Right ventricle myocardium superior (tissue), 1 donor: Measurements from ENCODE around the gene MCTP1. TPM values are rescaled to one million over a fixed set of nuclear protein-coding genes. Genes with fewer than 3 reads are reported as not detected.
"Not testable (repeated sequence)": the region's sequence is repeated elsewhere in the genome, so short reads cannot be mapped to it uniquely, and the experiment has no call there.

Experiments
- ATAC-seq: fragments of 200-7000 bp; cut with Tn5 transposase; one replicate; pipeline ENCODE4 v1.9.1; 2020; ENCODE audit warnings: mild to moderate bottlenecking; ENCODE audit not compliant: poor library complexity
- DNase-seq: peaks from one replicate; pipeline ENCODE4 v3.0.0-alpha.2; 2020
- intact Hi-C: fragments of 100-400 bp; cut with DNase I; formaldehyde crosslinking; loops from one replicate; pipeline ENCODE4 v1.11.2; 2022
- total RNA-seq: library from RNA; stranded (reverse); fragmentation: NEBNext Ultra II Directional; extraction: Animal tissue kit (Norgen Biotek cat#: 25700); gene quantifications from one replicate; pipeline ENCODE4 v1.2.1, GENCODE V29; 2021
- donor health status: DM: no; HTN: yes; CAD: no; lungs with severe emphysema.

The MCTP1 gene
- total RNA-seq, 1 donor from 2014 or later = 7.1 TPM

GRCh38 chr5:94828222-94828621 lies 456.7 kb downstream of the MCTP1 start:
- not testable (repeated sequence) for ATAC-seq, DNase-seq

GRCh38 chr5:94820488-94820887 lies 464.4 kb downstream of the MCTP1 start:
- no peak for DNase-seq
- intact Hi-C loops = no loop called here
- ATAC-seq = no peak

More at GRCh38 chr5:94828222-94828621, 456.7 kb downstream of the MCTP1 start:
- intact Hi-C loops = not testable (repeated sequence)

DNA sequence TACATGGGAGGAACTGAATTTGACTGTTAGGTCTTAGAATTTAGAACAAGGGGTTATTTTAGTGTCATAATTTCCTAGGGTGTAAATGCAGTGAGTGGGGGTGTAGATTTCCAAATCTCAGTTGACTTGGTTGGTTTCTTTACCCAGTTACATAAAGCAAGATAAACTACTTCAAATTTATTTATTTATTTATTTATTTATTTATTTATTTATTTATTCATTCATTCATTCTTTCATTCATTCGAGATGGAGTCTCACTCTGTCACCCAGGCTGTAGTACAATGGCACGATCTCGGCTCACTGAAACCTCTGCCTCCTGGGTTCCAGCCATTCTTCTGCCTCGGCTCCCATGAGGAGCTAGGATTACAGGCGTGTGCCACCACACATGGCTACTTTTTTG lies 466.0 kb downstream of the MCTP1 start:
- ATAC-seq = no peak
- intact Hi-C loops = no loop called here

GRCh38 chr5:94815313-94816039 lies 469.4 kb downstream of the MCTP1 start:
- ATAC-seq (no peak), DNase-seq (no peak)
- intact Hi-C loops = no loop called here

More for the DNA sequence above, 466.0 kb downstream of the MCTP1 start:
- no peak for DNase-seq

DNA sequence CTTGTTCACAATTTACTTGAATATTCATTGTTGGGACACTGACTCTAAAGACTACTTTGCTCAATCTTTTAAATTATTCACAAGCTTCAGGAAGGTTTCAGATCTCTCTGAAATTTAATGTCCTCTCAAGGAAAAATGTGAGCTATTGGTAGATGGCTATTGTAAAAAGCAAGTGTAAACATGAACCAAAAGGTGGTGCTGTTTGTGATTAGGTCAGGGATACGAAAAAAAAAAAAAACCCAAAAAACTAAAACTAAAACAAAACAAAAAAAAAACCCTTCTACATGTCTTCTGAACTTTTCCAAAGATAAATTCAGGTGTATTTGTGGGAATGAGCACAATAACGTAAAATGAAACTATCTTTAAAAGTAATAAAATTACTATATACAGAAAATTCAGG lies 472.7 kb downstream of the MCTP1 start:
- no peak for ATAC-seq
- no peak for DNase-seq
- intact Hi-C loops = no loop called here

GRCh38 chr5:94811331-94811730 lies 473.6 kb downstream of the MCTP1 start:
- DNase-seq (no peak), ATAC-seq (no peak)
- intact Hi-C loops = no loop called here

DNA sequence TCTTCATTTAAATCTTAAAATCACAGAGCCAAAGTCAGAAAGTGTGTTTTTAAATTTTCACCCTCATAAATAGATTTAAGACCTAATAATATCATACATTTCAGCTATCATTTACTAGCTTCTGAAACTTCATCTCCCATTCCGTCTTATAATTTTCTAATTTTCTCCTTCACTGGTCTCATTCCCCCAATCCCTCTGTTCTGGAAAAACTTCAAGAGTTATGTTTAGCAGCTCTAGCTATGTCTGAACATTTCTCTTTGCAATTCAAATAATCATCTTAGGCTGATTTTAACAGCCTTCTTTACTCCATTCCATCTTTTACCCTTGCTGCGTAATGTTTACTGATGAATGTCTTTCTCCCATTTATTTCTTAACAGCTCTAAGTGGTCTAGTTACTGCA lies 474.0 kb downstream of the MCTP1 start:
- intact Hi-C loops = no loop called here
- ATAC-seq (no peak), DNase-seq (no peak)

DNA sequence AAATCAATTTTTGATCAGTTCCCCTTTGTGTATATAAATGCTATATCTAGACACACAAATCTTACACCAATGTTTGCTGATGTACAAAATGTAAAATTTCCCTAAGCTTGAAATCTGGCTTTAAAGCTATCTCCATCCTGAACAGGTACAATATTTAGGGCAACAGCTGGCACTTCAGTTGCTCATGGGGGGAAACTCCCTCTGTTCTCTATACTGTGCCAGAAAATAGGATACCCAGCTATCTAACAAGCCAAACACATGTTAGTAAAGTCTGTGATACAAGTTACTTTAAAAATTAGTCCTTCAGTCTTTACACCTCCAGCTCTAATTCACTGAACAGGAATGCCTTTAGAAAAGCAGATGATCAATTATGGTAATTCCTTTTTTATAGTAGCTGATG lies 474.6 kb downstream of the MCTP1 start:
- intact Hi-C loops = no loop called here
- ATAC-seq = no peak
- DNase-seq = no peak

- ATAC-seq (no peak), DNase-seq (no peak)
- intact Hi-C loops = no loop called here
Measured at GRCh38 chr5:94808497-94808896, 476.4 kb downstream of the MCTP1 start.

GRCh38 chr5:94807985-94808384 lies 476.9 kb downstream of the MCTP1 start:
- DNase-seq = no peak
- intact Hi-C loops = no loop called here
- ATAC-seq = no peak

DNA sequence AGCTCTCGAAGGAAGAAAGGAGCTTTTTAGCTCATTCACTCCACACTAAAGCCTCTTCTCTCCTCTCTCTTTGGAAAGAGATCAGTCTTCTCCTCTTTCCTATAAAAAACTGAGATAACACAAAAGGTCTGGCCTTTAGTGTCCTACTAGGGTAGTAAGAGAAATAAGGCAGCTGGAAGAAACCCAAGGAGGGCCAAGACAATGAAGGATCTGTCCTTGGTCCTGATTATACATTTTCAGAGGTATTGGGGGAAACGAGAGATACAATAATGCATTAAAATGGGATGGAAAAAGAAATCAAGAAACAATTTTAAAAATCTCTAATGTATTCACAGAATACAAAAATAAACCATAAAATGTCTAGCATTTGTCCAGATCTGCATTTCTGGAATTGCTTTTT lies 482.4 kb downstream of the MCTP1 start:
- intact Hi-C loops = no loop called here
- ATAC-seq (no peak), DNase-seq (no peak)

DNA sequence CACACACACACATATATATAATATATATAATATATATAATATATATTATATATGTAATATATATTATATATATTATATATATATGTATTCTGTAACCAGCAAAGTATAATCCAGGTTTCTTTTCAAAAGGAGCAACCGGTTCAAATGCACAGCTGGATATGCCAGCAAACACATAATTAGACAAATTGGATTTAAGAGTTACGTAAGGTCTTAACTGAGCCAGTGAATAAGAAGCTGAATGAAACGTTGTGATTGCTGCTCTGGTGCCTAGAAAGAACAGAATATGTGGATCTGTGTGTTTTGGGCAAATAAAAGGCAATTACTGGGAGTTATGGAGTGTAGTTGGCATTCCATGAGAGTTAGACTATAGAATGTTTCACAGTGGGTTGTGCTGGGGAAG lies 488.3 kb downstream of the MCTP1 start:
- intact Hi-C loops = no loop called here
- ATAC-seq (no peak), DNase-seq (no peak)

GRCh38 chr5:94793816-94794198 lies 491.1 kb downstream of the MCTP1 start:
- ATAC-seq (no peak), DNase-seq (no peak)
- intact Hi-C loops = no loop called here

GRCh38 chr5:94793113-94793815 lies 491.6 kb downstream of the MCTP1 start:
- intact Hi-C loops = no loop called here
- DNase-seq = no peak
- no peak for ATAC-seq

DNA sequence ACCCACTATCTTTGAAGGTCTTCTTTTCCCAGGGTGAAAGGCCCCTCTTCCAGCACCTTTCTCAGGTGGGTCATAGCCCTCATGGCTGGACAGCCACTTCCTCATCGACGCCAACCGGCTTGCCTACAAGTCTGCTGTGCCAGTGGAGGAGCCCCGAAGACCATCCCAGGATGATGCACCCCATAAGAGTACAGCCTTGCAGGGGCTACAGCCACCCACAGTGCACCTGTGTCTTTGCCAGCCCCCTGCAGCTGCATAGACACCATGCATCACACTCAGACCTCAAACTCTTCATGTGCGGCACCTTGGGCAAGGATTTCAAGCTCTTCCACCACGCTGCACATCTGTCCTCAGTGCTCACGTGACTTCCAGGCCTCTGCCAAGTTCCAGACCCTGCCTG lies 493.1 kb downstream of the MCTP1 start:
- intact Hi-C loops = no loop called here
- ATAC-seq (no peak), DNase-seq (no peak)

DNA sequence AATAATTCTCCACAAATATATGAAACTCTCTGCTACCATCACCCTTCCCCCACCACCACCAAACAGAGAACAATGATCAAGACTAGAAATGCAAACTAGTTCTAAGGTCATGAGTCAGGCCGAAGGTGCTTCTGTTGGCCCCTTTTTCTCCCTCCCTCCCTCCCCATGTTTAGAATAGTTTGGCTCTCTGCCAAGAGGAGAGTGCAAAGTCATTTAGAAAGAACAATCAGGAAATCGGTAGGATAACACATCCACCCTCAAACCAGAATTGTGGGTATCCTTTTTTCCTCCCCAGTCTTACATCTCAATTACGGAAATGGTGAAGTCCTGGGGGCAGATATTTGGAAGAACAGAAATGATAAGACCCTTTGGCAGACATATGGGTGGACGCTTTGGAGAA lies 496.4 kb downstream of the MCTP1 start:
- no peak for DNase-seq
- no peak for ATAC-seq
- intact Hi-C loops = no loop called here

- ATAC-seq = no peak
- DNase-seq = no peak
- intact Hi-C loops = no loop called here
Measured at GRCh38 chr5:94784536-94785505, 500.1 kb downstream of the MCTP1 start.

- ATAC-seq = no peak
- intact Hi-C loops = no loop called here
- DNase-seq = no peak
Measured at GRCh38 chr5:94782383-94782782, 502.5 kb downstream of the MCTP1 start.

- intact Hi-C loops = no loop called here
- ATAC-seq (no peak), DNase-seq (no peak)
Measured at GRCh38 chr5:94779684-94780083, 505.2 kb downstream of the MCTP1 start.
